ENCODE data around the gene ZNF155.
"Not testable (repeated sequence)": the region's sequence is repeated elsewhere in the genome, so short reads cannot be mapped to it uniquely, and the experiment has no call there.

Gene ZNF155

GRCh38 chr19:43941209-43941608 lies 42.8 kb upstream of the ZNF155 start:
- DNase-seq: no peak
- no peak for TF ChIP-seq CTCF (IDR thresholded peaks at IDR 0.05; ENCODE audit: low read depth, low read length)
- Histone ChIP-seq H3K4me3 (ENCODE audit: low read depth, low read length) (no peak overlapping the region), H3K4me1 (no peaks in the 10 kb centered on the region), H3K9me3 (no peaks in the 10 kb centered on the region), H3K36me3 (no peaks in the 10 kb centered on the region), H3K27me3 (peaks cover 13% of the 10 kb centered on the region)

GRCh38 chr19:43947412-43947811 lies 36.6 kb upstream of the ZNF155 start:
- not testable (repeated sequence) for H3K36me3 ChIP-seq; H3K9me3 ChIP-seq; H3K4me1 ChIP-seq; DNase-seq; H3K27me3 ChIP-seq; H3K4me3 ChIP-seq (ENCODE audit: low read depth, low read length)

- H3K36me3 ChIP-seq; H3K4me1 ChIP-seq; DNase-seq; H3K4me3 ChIP-seq (ENCODE audit: low read depth, low read length); H3K9me3 ChIP-seq; H3K27me3 ChIP-seq: not testable (repeated sequence)
Observed at GRCh38 chr19:43949803-43950202, 34.2 kb upstream of the ZNF155 start.

GRCh38 chr19:43950834-43951645 lies 32.9 kb upstream of the ZNF155 start, which contains the start of gene ZNF221:
Gene ZNF221, plus strand, starts transcription at chr19:43951228. Its CDS starts 11,499 bp downstream, at chr19:43962727.
- Histone ChIP-seq H3K27me3 (no peaks in the 10 kb centered on the region; the same call in 1 of the 2 replicates), H3K4me3 (ENCODE audit: low read depth, low read length) (peak within 1 kb of the TSS; percentile 90), H3K9me3 (no peaks in the 10 kb centered on the region; the same call in 1 of the 2 replicates), H3K36me3 (no peaks in the 10 kb centered on the region), H3K4me1 (no peaks in the 10 kb centered on the region)
- peak; percentile 93 for DNase-seq
- TF ChIP-seq CTCF (IDR thresholded peaks at IDR 0.05; ENCODE audit: low read depth, low read length): peak; percentile 71

- Histone ChIP-seq H3K9me3 (no peaks in the 10 kb centered on the region; the same call in 1 of the 2 replicates), H3K4me1 (no peaks in the 10 kb centered on the region), H3K36me3 (no peaks in the 10 kb centered on the region; the same call in 1 of the 2 replicates), H3K27me3 (no peaks in the 10 kb centered on the region), H3K4me3 (ENCODE audit: low read depth, low read length) (no peak overlapping the region)
- no peak for DNase-seq
- no peak for TF ChIP-seq CTCF (IDR thresholded peaks at IDR 0.05; ENCODE audit: low read depth, low read length)
Observed at GRCh38 chr19:43956827-43957226, 27.2 kb upstream of the ZNF155 start.

GRCh38 chr19:43957891-43958290 lies 26.1 kb upstream of the ZNF155 start:
- TF ChIP-seq CTCF (IDR thresholded peaks at IDR 0.05; ENCODE audit: low read depth, low read length): no peak
- H3K27me3 ChIP-seq: no peaks in the 10 kb centered on the region
- H3K4me1 ChIP-seq: no peaks in the 10 kb centered on the region
- H3K9me3 ChIP-seq: no peaks in the 10 kb centered on the region; the same call in none of the 2 replicates
- DNase-seq: no peak
- H3K4me3 ChIP-seq (ENCODE audit: low read depth, low read length): no peak overlapping the region
- no peaks in the 10 kb centered on the region; the same call in 1 of the 2 replicates for H3K36me3 ChIP-seq

- H3K4me3 ChIP-seq (ENCODE audit: low read depth, low read length): no peak overlapping the region
- H3K27me3 ChIP-seq: no peaks in the 10 kb centered on the region
- no peak for TF ChIP-seq CTCF (IDR thresholded peaks at IDR 0.05; ENCODE audit: low read depth, low read length)
- H3K36me3 ChIP-seq: peaks cover 12% of the 10 kb centered on the region
- DNase-seq: no peak
- H3K4me1 ChIP-seq: no peaks in the 10 kb centered on the region
- H3K9me3 ChIP-seq: no peaks in the 10 kb centered on the region; the same call in 1 of the 2 replicates
Observed at GRCh38 chr19:43960411-43960810, 23.6 kb upstream of the ZNF155 start.

Data from BE2C (cell line).